Globus pallidus (tissue), 1 donor: ENCODE measurements around the gene HAO2.
"Not testable (repeated sequence)": the region's sequence is repeated elsewhere in the genome, so short reads cannot be mapped to it uniquely, and the experiment has no call there.

Experiments
- DNase-seq: peaks from one replicate; pipeline ENCODE4 v3.0.0-alpha.2; 2015; ENCODE audit warnings: low spot score

HAO2 gene

GRCh38 chr1:119368554-119368953, at the start of gene HAO2:
HAO2 (plus strand) TSS chr1:119368785; CDS start chr1:119381086, 12,301 bp downstream.
- no peak for DNase-seq

DNA sequence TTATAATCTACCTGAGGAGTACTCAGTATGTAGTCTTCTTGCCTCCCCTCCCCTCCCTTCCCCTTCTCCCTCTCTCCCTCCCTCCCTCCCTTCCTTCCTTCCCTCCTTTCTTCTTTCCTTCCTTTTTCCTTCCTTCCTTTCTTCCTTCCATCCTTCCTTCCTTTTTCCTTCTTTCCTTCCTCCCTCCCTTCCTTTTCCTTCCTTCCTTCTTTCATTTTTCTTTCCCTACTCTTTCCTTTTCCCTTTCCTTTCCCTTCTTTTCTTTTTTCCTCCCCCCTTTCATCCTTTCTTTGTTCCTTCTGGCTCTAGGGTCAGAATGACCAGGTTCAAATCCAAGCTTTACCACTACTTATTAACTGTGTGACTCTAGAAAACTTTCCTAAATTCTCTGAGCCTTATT, 48.5 kb upstream of the HAO2 start:
- no peak for DNase-seq

- no peak for DNase-seq
Measured at GRCh38 chr1:119321666-119322419, 46.7 kb upstream of the HAO2 start.

GRCh38 chr1:119323216-119323982, 45.2 kb upstream of the HAO2 start:
- no peak for DNase-seq

- no peak for DNase-seq
Measured at GRCh38 chr1:119324198-119324597, 44.4 kb upstream of the HAO2 start.

GRCh38 chr1:119326251-119326650, 42.3 kb upstream of the HAO2 start:
- no peak for DNase-seq

GRCh38 chr1:119327094-119327449, 41.5 kb upstream of the HAO2 start:
- DNase-seq = peak; percentile 18

- DNase-seq = peak; percentile 3
Measured at GRCh38 chr1:119327450-119328155, 41.0 kb upstream of the HAO2 start.

- no peak for DNase-seq
Measured at GRCh38 chr1:119329541-119330461, 38.8 kb upstream of the HAO2 start.

DNA sequence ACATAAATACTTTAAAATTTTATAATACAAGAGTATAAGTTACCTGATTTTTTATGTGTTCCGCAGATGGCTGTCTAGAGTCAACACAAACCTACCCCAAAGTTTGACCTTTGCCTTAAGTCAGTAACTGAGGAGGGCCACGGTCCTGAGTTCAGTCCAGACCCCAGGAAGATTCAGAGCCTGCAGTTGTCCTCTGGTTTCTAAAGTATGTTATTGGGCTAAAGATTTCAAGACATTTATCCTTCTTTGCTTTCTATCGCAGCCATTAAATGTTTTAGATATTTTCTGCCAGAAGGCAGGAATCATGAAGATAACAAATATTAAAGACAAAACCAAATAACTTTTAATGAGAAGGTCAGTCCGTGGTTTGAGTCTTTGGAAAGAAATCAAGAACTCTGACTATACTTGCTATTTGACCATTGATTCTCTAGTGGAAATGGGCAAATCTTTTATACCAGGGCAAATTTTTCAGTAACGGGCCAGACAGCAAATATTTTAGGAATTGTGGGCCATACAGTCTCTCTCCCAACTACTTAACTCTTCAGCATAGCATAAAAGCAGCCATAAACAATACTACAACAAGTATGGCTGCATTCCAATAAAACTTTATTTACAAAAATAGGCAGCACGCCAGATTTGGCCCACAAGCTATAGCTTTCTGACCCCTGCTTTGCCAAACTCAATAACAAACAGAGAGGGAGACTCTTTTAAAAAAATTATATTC, 38.0 kb upstream of the HAO2 start:
- DNase-seq = no peak

DNA sequence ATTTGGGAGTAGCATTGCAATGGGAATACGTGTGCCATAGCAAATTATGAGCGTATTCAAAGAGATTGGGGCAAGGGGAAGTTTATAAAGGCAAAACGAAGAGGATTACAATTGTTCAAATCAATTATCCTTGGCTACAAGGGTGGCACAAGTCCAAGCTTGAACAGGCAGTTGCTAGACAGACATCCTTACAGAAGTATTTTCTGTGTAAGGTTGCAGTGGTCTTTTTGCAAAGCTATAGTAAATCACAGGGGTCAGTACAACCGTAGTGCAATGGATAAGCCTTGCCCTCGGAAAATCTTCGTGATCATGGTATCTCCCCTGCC, 37.4 kb upstream of the HAO2 start:
- no peak for DNase-seq

DNA sequence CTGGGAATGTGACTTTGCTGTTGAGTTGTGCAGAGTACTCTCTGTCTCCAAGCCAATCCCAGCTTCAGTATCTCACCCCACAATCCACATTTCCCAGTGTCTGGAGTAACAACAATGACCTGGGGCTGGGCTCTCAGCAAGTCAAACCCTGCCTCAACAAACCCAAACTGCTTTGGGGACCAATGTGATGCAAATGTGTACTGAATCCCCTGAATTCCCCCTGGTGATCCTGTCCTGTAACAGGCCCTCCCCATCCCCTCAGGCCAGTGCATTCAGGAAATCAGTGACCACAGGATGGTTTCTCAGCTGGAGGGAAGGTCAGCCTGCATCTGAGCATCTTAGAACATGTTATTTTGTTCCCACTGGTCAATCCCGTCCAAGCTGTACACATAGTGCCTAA, 36.7 kb upstream of the HAO2 start:
- DNase-seq = no peak

DNA sequence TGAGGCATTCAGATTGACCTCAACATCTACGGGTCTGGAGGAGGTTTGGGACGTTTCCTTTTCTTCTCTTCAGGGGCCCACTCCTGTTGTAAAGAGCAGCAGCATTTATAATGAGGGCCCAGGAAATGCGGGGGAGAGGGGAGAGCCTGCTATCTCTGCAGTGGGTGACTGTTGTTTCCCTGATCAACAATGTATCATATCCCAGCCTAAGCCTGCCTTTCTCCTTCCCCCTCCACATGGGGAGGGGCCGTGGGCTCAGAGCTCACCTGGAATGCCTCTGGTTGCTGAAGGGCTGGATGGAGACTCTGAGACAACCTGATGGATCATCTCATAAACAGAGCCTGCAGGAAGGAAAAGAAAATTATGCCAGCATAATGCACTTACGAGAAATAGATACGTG, 36.0 kb upstream of the HAO2 start:
- no peak for DNase-seq

DNA sequence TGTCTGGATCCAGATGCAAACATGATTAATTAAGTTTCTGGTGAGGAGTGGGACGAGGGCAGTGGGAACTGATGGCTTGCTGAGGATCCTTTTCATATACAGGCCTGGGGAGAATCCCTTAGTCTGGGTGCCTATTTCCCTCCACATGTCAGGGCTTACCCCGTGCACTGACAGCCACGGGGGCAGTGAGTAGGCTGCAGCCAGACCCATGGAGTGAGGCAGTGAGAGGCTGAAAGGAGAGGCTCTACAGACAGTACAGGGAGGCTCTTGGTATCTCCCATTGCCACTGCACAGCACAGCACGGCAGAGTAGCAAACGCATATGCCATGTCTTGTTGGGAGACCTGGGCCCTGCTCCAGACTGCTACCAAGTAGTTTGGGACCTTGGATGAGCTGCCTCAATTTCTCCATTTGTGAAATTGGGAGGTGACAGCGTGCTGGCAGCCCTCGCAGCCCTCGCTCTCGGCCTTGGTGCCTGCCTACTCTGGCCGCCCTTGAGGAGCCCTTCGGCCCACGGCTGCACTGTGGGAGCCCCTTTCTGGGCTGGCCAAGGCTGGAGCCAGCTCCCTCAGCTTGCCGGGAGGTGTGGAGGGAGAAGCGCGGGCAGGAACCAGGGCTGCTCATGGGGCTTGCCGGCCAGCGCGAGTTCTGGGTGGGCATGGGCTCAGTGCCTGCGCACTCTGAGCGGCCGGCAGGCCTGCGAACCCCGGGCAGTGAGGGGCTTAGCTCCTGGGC, 35.3 kb upstream of the HAO2 start:
- no peak for DNase-seq

GRCh38 chr1:119333897-119334250, 34.7 kb upstream of the HAO2 start:
- DNase-seq = not testable (repeated sequence)

- no peak for DNase-seq
Measured at GRCh38 chr1:119336848-119337247, 31.7 kb upstream of the HAO2 start.

DNA sequence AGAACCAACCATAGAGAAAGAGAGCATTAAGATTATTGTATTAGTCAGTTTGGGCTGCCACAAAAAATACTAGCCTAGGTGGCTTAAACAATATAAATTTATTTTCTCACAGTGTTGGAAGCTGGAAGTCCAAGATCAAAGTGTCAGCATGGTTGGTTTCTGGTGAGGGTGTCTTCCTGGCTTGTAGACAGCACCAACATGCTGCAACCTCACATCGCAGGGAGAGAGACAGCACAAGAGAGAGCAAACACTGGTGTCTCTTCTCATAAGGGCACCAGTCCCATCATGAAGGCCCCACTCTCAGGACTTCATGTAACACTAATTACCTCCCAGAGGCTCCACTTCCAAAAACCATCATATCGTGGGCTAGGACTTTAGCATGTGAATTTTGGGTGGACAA, 30.6 kb upstream of the HAO2 start:
- DNase-seq = no peak

DNA sequence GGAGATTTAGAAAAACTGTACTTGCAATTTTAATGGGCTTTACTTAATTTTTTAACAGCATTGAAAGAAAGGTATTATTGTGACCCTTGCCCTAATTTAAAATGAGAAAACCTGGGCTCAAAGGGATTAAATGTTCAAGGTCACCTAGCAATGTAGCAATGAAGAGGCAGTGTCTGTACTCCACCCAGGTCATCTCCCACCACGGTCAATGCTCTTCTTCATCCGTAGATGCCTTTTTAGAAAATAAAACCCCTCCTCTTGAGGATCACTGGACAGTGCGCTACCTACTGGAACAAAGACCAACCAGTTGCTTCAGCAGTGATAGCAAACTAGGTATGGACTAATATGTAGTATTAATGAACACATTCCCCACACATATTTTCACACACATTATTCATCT, 29.8 kb upstream of the HAO2 start:
- no peak for DNase-seq

GRCh38 chr1:119340861-119341261, 27.7 kb upstream of the HAO2 start:
- no peak for DNase-seq

- no peak for DNase-seq
Measured at GRCh38 chr1:119341372-119341947, 27.1 kb upstream of the HAO2 start.
